ENCODE measurements around the gene OSGIN1.

DNA sequence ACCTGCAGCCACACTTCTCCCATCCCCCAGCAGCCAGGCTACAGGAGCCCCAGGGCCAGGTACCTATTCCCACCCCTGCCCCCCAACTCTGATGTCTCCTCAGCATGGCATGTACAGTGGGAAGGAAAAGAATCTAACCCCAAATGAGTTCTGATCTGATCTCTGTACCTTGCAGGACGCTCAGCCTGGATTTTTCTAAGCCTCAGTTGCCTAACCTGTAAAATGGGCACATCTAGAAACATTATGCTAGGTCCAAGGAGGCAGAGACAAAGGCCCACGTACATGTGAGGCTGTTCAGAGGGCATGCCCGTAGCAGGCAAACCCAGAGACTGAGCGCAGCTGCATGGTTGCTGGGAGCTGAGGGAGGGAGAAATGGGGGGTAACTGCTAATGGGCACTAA is 54.5 kb downstream of the OSGIN1 start:
- TF ChIP-seq, protein P1, sequence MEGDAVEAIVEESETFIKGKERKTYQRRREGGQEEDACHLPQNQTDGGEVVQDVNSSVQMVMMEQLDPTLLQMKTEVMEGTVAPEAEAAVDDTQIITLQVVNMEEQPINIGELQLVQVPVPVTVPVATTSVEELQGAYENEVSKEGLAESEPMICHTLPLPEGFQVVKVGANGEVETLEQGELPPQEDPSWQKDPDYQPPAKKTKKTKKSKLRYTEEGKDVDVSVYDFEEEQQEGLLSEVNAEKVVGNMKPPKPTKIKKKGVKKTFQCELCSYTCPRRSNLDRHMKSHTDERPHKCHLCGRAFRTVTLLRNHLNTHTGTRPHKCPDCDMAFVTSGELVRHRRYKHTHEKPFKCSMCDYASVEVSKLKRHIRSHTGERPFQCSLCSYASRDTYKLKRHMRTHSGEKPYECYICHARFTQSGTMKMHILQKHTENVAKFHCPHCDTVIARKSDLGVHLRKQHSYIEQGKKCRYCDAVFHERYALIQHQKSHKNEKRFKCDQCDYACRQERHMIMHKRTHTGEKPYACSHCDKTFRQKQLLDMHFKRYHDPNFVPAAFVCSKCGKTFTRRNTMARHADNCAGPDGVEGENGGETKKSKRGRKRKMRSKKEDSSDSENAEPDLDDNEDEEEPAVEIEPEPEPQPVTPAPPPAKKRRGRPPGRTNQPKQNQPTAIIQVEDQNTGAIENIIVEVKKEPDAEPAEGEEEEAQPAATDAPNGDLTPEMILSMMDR (IDR thresholded peaks at IDR 0.05) = no peak
- TF ChIP-seq POLR2A (IDR thresholded peaks at IDR 0.05) = no peak
